Pancreas (tissue), 10 donors: ENCODE results near the gene DAPK2. TPM values are rescaled to one million over a fixed set of nuclear protein-coding genes. Genes with fewer than 3 reads are reported as not detected.

ENCODE experiments used
- ATAC-seq, 4 donors: fragments of 200-7000 bp; cut with Tn5 transposase; one replicate each; pipeline versions ENCODE4 v1.8.0 to v1.9.1; 2020; ENCODE audit warnings: mild to moderate bottlenecking in 4 of 4, moderate library complexity in 4 of 4
- DNase-seq, 6 donors: peaks; one replicate each; pipeline ENCODE4 v3.0.0-alpha.2; 2020
- FAIRE-seq: peaks from 2 replicates; lab custom pipeline; 2012; peaks lifted over from hg19 to GRCh38; lab: Jason Lieb, UNC
- H3K27ac ChIP-seq, 4 donors: fragments of 200-600 bp; sonication (generic); 1 replicate in 3 of 4; 2 replicates in 1 of 4; pipeline versions ENCODE4 v1.5.0 to v1.8.0; 2020
- H3K27me3 ChIP-seq, 4 donors: fragments of 200-600 bp; one replicate each; pipeline ENCODE4 v1.8.0; 2021
- H3K36me3 ChIP-seq, 3 donors: fragments of 200-600 bp; sonication (generic) in 1 of 3; one replicate each; pipeline versions ENCODE4 v1.5.0 to v1.8.0; 2020 to 2021
- H3K4me1 ChIP-seq, 3 donors: fragments of 200-600 bp; one replicate each; pipeline ENCODE4 v1.8.0; 2021
- H3K4me3 ChIP-seq, 4 donors: fragments of 200-600 bp; sonication (generic) in 2 of 4; one replicate each; pipeline versions ENCODE4 v1.5.0 to v1.8.0; 2020 to 2021
- H3K9me3 ChIP-seq, 4 donors: fragments of 200-600 bp; one replicate each; pipeline ENCODE4 v1.8.0; 2021
- CTCF ChIP-seq, 4 donors: fragments of 200-600 bp; sonication (generic) in 3 of 4; IDR thresholded peaks; one replicate each; pipeline versions ENCODE4 v1.5.0 to v1.8.0; 2021; ENCODE audit warnings: antibody characterized with exemption in 4 of 4
- WGBS, 2 donors: extraction: QIAGEN DNeasy Blood & Tissue Kit; methylation state at CpG; one replicate each; pipeline ENCODE4 v1.1.7; 2013; 5-methylcytosine and 5-hydroxymethylcytosine counted together
- intact Hi-C, 3 donors: fragments of 100-400 bp; cut with DNase I; formaldehyde crosslinking; loops; one replicate each; pipeline versions ENCODE4 v1.11.1 to v1.14.2; 2022
- polyA plus RNA-seq, 2 donors: library from polyadenylated mRNA; stranded (reverse); fragments of 200-250 nt; gene quantifications; one replicate each; pipeline ENCODE4 v1.2.3, GENCODE V29; 2013
- total RNA-seq, 6 donors: library from RNA; stranded (reverse); fragmentation: NEBNext Ultra II Directional in 4 of 6; extraction: Animal tissue kit (Norgen Biotek cat#: 25700) in 4 of 6; gene quantifications; one replicate each; pipeline versions ENCODE4 v1.2.1 to v1.2.4, GENCODE V29; 2021 to 2023
- donor health status: healthy with polysubstance abuse.
- donor health status: DM: no; HTN: no; CAD: no; lungs with moderate emphysema.
- donor health status: DM: no; HTN: no; CAD: no.
- donor health status: control.
- donor health status: control.
- donor health status: Bipolar disorder and iron deficiency.
- donor health status: DM: yes; HTN: yes; CAD: no.
- donor health status: DM: no; HTN: no; CAD: no.
- donor health status: DM: no; HTN: no; CAD: no.
- donor health status: DM: yes; HTN: yes; CAD: no.

DAPK2 gene
- total and polyA plus RNA-seq, 8 donors = 2.1 to 8.0 (median 5.4) TPM

GRCh38 chr15:63997715-63998442 lies 48.4 kb downstream of the DAPK2 start:
- no peak for ATAC-seq
- 93% methylated on average over 4 of the region's 4 CpGs for WGBS, 2 donors
- intact Hi-C loops = no loop called here

GRCh38 chr15:63996794-63997357 lies 49.4 kb downstream of the DAPK2 start:
- Histone ChIP-seq H3K36me3 (no peaks in the 10 kb centered on the region), H3K4me3 (no peak overlapping the region), H3K4me1 (peaks cover 0 to 15% (median 0%) of the 10 kb centered on the region in 3 donors), H3K27ac (no peak overlapping the region), H3K9me3 (no peaks in the 10 kb centered on the region), H3K27me3 (no peaks in the 10 kb centered on the region)
- WGBS, 2 donors = 90 to 97% methylated on average over 4 of the region's 4 CpGs
- DNase-seq (no peak), ATAC-seq (no peak), FAIRE-seq (no peak)
- TF ChIP-seq CTCF (IDR thresholded peaks at IDR 0.05) = no peak
- intact Hi-C loops = no loop called here

More at GRCh38 chr15:63997715-63998442, 48.4 kb downstream of the DAPK2 start:
- no peak overlapping the region for H3K4me3 ChIP-seq
- no peak overlapping the region for H3K27ac ChIP-seq
- DNase-seq (no peak), FAIRE-seq (no peak)
- TF ChIP-seq CTCF (IDR thresholded peaks at IDR 0.05) = no peak
- H3K36me3 ChIP-seq = no peaks in the 10 kb centered on the region
- no peaks in the 10 kb centered on the region for H3K27me3 ChIP-seq
- H3K9me3 ChIP-seq = no peaks in the 10 kb centered on the region
- H3K4me1 ChIP-seq = peaks cover 0 to 15% (median 0%) of the 10 kb centered on the region in 3 donors

- ATAC-seq (no peak), FAIRE-seq (no peak)
- intact Hi-C loops = no loop called here
These were observed 50.5 kb downstream of the DAPK2 start for GRCh38 chr15:63995789-63996188.

GRCh38 chr15:63994073-63994600 lies 52.1 kb downstream of the DAPK2 start:
- intact Hi-C loops = no loop called here
- Histone ChIP-seq H3K27ac (peak overlapping the region in 2 of 4 donors; percentile 6 to 38), H3K9me3 (no peaks in the 10 kb centered on the region), H3K36me3 (no peaks in the 10 kb centered on the region), H3K4me1 (peaks cover 0 to 11% (median 0%) of the 10 kb centered on the region in 3 donors), H3K27me3 (no peaks in the 10 kb centered on the region), H3K4me3 (no peak overlapping the region)
- WGBS, 2 donors = 53 to 54% methylated on average over 4 of the region's 4 CpGs
- TF ChIP-seq CTCF (IDR thresholded peaks at IDR 0.05) = no peak
- FAIRE-seq (no peak), DNase-seq (no peak), ATAC-seq (peak in 2 of 4 donors; percentile 74 to 76)

More at GRCh38 chr15:63995789-63996188, 50.5 kb downstream of the DAPK2 start:
- Histone ChIP-seq H3K4me3 (no peak overlapping the region), H3K27me3 (no peaks in the 10 kb centered on the region), H3K27ac (no peak overlapping the region), H3K36me3 (no peaks in the 10 kb centered on the region), H3K9me3 (no peaks in the 10 kb centered on the region), H3K4me1 (peaks cover 0 to 15% (median 0%) of the 10 kb centered on the region in 3 donors)
- DNase-seq = no peak
- WGBS, 2 donors = 93 to 94% methylated on average over 1 of the region's 1 CpG
- TF ChIP-seq CTCF (IDR thresholded peaks at IDR 0.05) = no peak
